ENCODE results near the gene SPATA16. TPM values are rescaled to one million over a fixed set of nuclear protein-coding genes. Genes with fewer than 3 reads are reported as not detected.

SPATA16 gene
- total RNA-seq, 1 donor from 2014 or later = not detected

DNA sequence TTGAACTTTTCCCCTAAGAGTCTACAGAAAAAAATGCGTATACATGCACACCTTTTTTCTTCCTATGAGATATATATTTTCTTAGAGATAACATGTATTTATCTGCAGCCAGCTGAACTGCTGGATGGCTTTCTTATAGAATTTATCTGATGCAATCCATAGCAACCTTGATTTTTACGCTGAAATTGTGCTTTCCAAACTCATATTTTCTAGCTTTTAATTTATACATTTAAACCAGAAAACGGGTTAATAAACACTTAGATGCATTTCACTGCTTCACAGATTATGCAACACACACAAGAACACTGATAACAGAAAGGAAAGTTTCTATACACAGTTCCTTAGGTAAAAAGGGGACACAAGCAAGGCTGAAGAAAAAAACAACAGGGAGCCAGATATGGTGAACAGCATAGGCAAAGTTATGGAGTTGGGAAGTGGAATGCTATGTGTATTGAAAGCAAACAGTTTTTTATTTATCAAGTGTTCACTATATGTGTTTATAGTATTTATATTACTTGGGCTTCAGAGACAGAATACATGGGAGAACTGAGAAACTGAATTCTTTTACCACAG is 149.5 kb downstream of the SPATA16 start:
- Mint-ChIP-seq H3K9me3 (peaks cover 2% of the 10 kb centered on the region), H3K27ac (ENCODE audit: unreplicated experiment) (no peak overlapping the region), H3K4me3 (no peak overlapping the region), H3K27me3 (ENCODE audit: low read depth) (no peaks in the 10 kb centered on the region), H3K36me3 (ENCODE audit: low read depth) (no peaks in the 10 kb centered on the region), H3K4me1 (peaks cover 15% of the 10 kb centered on the region)
- DNase-seq (ENCODE audit: low read depth, low spot score) = no peak
- no peak for TF ChIP-seq CTCF (conservative IDR thresholded peaks at IDR 0.05)

DNA sequence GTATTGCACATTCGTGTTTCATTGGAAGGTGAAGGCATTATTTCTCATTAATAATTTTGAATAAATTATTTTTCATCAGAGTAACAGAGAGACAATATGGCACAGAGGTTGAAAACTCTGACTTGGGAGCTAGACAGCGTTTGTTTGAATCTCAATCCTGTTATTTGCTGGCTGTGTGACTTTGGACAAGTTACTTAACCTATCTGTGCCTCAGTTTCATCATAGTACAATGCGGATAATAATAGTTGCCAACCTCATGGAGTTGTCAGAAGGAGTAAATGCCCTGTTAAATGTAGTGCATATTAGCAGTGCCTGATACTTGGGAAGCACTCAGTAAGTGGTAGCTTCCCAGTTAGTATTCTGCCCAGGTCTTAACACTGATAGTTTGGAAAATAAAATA is 151.7 kb downstream of the SPATA16 start:
- Mint-ChIP-seq H3K27me3 (ENCODE audit: low read depth) (no peaks in the 10 kb centered on the region), H3K4me3 (no peak overlapping the region), H3K4me1 (peaks cover 15% of the 10 kb centered on the region), H3K36me3 (ENCODE audit: low read depth) (no peaks in the 10 kb centered on the region), H3K9me3 (peaks cover 2% of the 10 kb centered on the region), H3K27ac (ENCODE audit: unreplicated experiment) (no peak overlapping the region)
- no peak for DNase-seq (ENCODE audit: low read depth, low spot score)
- no peak for TF ChIP-seq CTCF (conservative IDR thresholded peaks at IDR 0.05)

DNA sequence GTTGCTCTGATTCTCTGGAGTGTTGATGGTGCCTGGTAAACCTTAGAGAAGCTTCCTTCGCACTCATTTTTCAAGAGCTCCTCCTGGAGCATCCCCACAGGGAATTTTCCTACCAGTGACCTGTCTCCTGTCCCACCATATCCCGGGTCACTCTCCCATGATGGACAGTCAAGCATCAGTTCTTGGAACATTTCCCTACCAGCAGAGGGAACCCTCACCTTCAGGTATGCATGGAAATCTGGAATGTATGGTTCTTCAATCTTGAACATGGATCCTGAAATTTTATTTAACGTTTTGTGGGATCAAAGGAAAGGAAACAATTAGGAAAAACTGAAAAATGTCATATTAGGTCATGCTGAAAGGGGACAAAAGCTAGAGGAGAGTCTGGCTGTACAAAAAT is 153.8 kb downstream of the SPATA16 start:
- H3K4me3 Mint-ChIP-seq = no peak overlapping the region
- H3K27ac Mint-ChIP-seq (ENCODE audit: unreplicated experiment) = peak overlapping the region; percentile 16
- DNase-seq (ENCODE audit: low read depth, low spot score) = no peak
- peak; percentile 37 for TF ChIP-seq CTCF (conservative IDR thresholded peaks at IDR 0.05)
- H3K4me1 Mint-ChIP-seq = peaks cover 9% of the 10 kb centered on the region
- H3K27me3 Mint-ChIP-seq (ENCODE audit: low read depth) = no peaks in the 10 kb centered on the region
- H3K36me3 Mint-ChIP-seq (ENCODE audit: low read depth) = no peaks in the 10 kb centered on the region
- H3K9me3 Mint-ChIP-seq = no peaks in the 10 kb centered on the region

- Mint-ChIP-seq H3K4me3 (no peak overlapping the region), H3K27me3 (ENCODE audit: low read depth) (no peaks in the 10 kb centered on the region), H3K4me1 (no peaks in the 10 kb centered on the region), H3K27ac (ENCODE audit: unreplicated experiment) (no peak overlapping the region), H3K36me3 (ENCODE audit: low read depth) (no peaks in the 10 kb centered on the region), H3K9me3 (no peaks in the 10 kb centered on the region)
- no peak for DNase-seq (ENCODE audit: low read depth, low spot score)
- TF ChIP-seq CTCF (conservative IDR thresholded peaks at IDR 0.05) = no peak
Observed at GRCh38 chr3:172984914-172985313, 156.1 kb downstream of the SPATA16 start.

GRCh38 chr3:172982736-172983364 is 158.2 kb downstream of the SPATA16 start:
- H3K36me3 Mint-ChIP-seq (ENCODE audit: low read depth) = no peaks in the 10 kb centered on the region
- no peak for DNase-seq (ENCODE audit: low read depth, low spot score)
- peak; percentile 44 for TF ChIP-seq CTCF (conservative IDR thresholded peaks at IDR 0.05)
- no peaks in the 10 kb centered on the region for H3K27me3 Mint-ChIP-seq (ENCODE audit: low read depth)
- no peak overlapping the region for H3K27ac Mint-ChIP-seq (ENCODE audit: unreplicated experiment)
- no peaks in the 10 kb centered on the region for H3K9me3 Mint-ChIP-seq
- H3K4me3 Mint-ChIP-seq = no peak overlapping the region
- H3K4me1 Mint-ChIP-seq = no peaks in the 10 kb centered on the region
